RWPE2 (cell line): ENCODE data around the gene DRAXIN.

Experiments
- ATAC-seq: fragments of 200-7000 bp; cut with Tn5 transposase; 3 replicates; pipeline ENCODE4 v1.9.1; 2021; ENCODE audit warnings: low read depth
- DNase-seq: peaks from one replicate; pipeline ENCODE4 v3.0.0-alpha.2; 2020; ENCODE audit warnings: low spot score
- H3K27ac ChIP-seq: fragments of 450-650 bp; 2 replicates; pipeline ENCODE4 v1.5.1; 2017; ENCODE audit warnings: mild to moderate bottlenecking; ENCODE audit not compliant: poor library complexity, severe bottlenecking
- H3K27me3 ChIP-seq: fragments of 250-450 bp; sonication (Bioruptor Pico); 2 replicates; pipeline ENCODE4 v1.5.1; 2021; ENCODE audit warnings: mild to moderate bottlenecking, moderate library complexity; ENCODE audit not compliant: insufficient read depth, poor library complexity, severe bottlenecking
- H3K36me3 ChIP-seq: fragments of 250-450 bp; sonication (Bioruptor Pico); 2 replicates; pipeline ENCODE4 v1.5.1; 2020; ENCODE audit warnings: low read depth, mild to moderate bottlenecking, moderate library complexity
- H3K4me1 ChIP-seq: fragments of 250-450 bp; sonication (Bioruptor Pico); 2 replicates; pipeline ENCODE4 v1.5.1; 2021; ENCODE audit warnings: mild to moderate bottlenecking, moderate library complexity; ENCODE audit not compliant: insufficient read depth, poor library complexity, severe bottlenecking
- H3K4me3 ChIP-seq: fragments of 250-450 bp; sonication (Bioruptor Pico); 2 replicates; pipeline ENCODE4 v1.5.1; 2021; ENCODE audit warnings: mild to moderate bottlenecking, moderate library complexity; ENCODE audit not compliant: severe bottlenecking
- H3K9me3 ChIP-seq: fragments of 250-450 bp; sonication (Bioruptor Pico); 2 replicates; pipeline ENCODE4 v1.5.1; 2021; ENCODE audit warnings: mild to moderate bottlenecking, moderate library complexity; ENCODE audit not compliant: severe bottlenecking
- CTCF ChIP-seq: fragments of 450-650 bp; IDR thresholded peaks from one replicate; pipeline ENCODE4 v1.5.1; 2017; ENCODE audit warnings: mild to moderate bottlenecking, moderate library complexity; ENCODE audit not compliant: poor library complexity, severe bottlenecking

DRAXIN gene

GRCh38 chr1:11764519-11764918 is 73.0 kb downstream of the DRAXIN start:
- no peaks in the 10 kb centered on the region for H3K9me3 ChIP-seq
- no peak for TF ChIP-seq CTCF
- H3K4me3 ChIP-seq = no peak overlapping the region
- ATAC-seq (no peak), DNase-seq (no peak)
- no peaks in the 10 kb centered on the region for H3K36me3 ChIP-seq
- no peak overlapping the region for H3K27ac ChIP-seq
- H3K27me3 ChIP-seq = no peaks in the 10 kb centered on the region
- H3K4me1 ChIP-seq = no peaks in the 10 kb centered on the region

GRCh38 chr1:11765661-11766428 is 74.3 kb downstream of the DRAXIN start:
- H3K9me3 ChIP-seq = no peaks in the 10 kb centered on the region
- no peak for DNase-seq
- H3K4me3 ChIP-seq = no peak overlapping the region
- no peaks in the 10 kb centered on the region for H3K36me3 ChIP-seq
- ATAC-seq = no peak
- no peak overlapping the region for H3K27ac ChIP-seq
- no peak for TF ChIP-seq CTCF
- H3K27me3 ChIP-seq = no peaks in the 10 kb centered on the region
- H3K4me1 ChIP-seq = no peaks in the 10 kb centered on the region

GRCh38 chr1:11766429-11766776 is 74.9 kb downstream of the DRAXIN start:
- H3K27me3 ChIP-seq = no peaks in the 10 kb centered on the region
- no peak for DNase-seq
- no peak for TF ChIP-seq CTCF
- no peak overlapping the region for H3K27ac ChIP-seq
- H3K9me3 ChIP-seq = no peaks in the 10 kb centered on the region
- H3K36me3 ChIP-seq = no peaks in the 10 kb centered on the region
- no peak overlapping the region for H3K4me3 ChIP-seq
- no peaks in the 10 kb centered on the region for H3K4me1 ChIP-seq
- no peak for ATAC-seq

- Histone ChIP-seq H3K9me3 (no peaks in the 10 kb centered on the region), H3K4me1 (no peaks in the 10 kb centered on the region), H3K27me3 (no peaks in the 10 kb centered on the region), H3K4me3 (no peak overlapping the region), H3K36me3 (no peaks in the 10 kb centered on the region), H3K27ac (no peak overlapping the region)
- no peak for DNase-seq
- ATAC-seq = no peak
- no peak for TF ChIP-seq CTCF
Observed at GRCh38 chr1:11767922-11768704, 76.6 kb downstream of the DRAXIN start.

- no peaks in the 10 kb centered on the region for H3K27me3 ChIP-seq
- H3K4me3 ChIP-seq = no peak overlapping the region
- no peak for DNase-seq
- no peak overlapping the region for H3K27ac ChIP-seq
- H3K36me3 ChIP-seq = no peaks in the 10 kb centered on the region
- no peak for TF ChIP-seq CTCF
- H3K4me1 ChIP-seq = no peaks in the 10 kb centered on the region
- no peak for ATAC-seq
- H3K9me3 ChIP-seq = no peaks in the 10 kb centered on the region
Observed at GRCh38 chr1:11768821-11769220, 77.3 kb downstream of the DRAXIN start.
